AG04449 (cell line): ENCODE data around the gene RXRB.
"Not testable (repeated sequence)": the region's sequence is repeated elsewhere in the genome, so short reads cannot be mapped to it uniquely, and the experiment has no call there.

Experiments
- CTCF ChIA-PET: fragments of 350-600 bp; formaldehyde crosslinking; extraction: SDS; loops from one replicate; lab custom pipeline; 2021; ENCODE audit warnings: antibody characterized with exemption; lab: Yijun Ruan, JAX
- POLR2A ChIA-PET: fragments of 400-600, 350-600 bp; formaldehyde crosslinking; extraction: SDS; loops from one replicate; lab custom pipeline; 2020; ENCODE audit warnings: antibody characterized with exemption, inconsistent platforms; lab: Yijun Ruan, JAX
- DNase-seq: peaks from one replicate; pipeline ENCODE4 v3.0.0-alpha.2; 2010; ENCODE audit warnings: low read depth, low spot score
- H3K4me3 ChIP-seq: 2 replicates; pipeline ENCODE4 v1.5.1; 2011; ENCODE audit warnings: low read depth, mild to moderate bottlenecking, control low read depth, low read length
- CTCF ChIP-seq: IDR thresholded peaks from one replicate; pipeline ENCODE4 v1.5.1; 2011; ENCODE audit warnings: mild to moderate bottlenecking, moderate library complexity, low read length, control low read depth, inconsistent platforms; ENCODE audit not compliant: insufficient read depth; ENCODE audit errors: missing control alignments

The RXRB gene

GRCh38 chr6:33156964-33157363 is 43.5 kb downstream of the RXRB start:
- H3K4me3 ChIP-seq: no peak overlapping the region
- CTCF ChIA-PET: interaction anchor here (0.7 to 7.8 kb wide), 5 partner anchors 9 to 223 kb away, joined by 3 to 83 read pairs (median 5); no protein-coding TSS in a partner anchor
- POLR2A ChIA-PET: no interaction called here
- no peak for DNase-seq
- TF ChIP-seq CTCF: no peak

- TF ChIP-seq CTCF: no peak
- CTCF ChIA-PET: interaction anchor here (1.1 to 7.8 kb wide), 4 partner anchors 9 to 223 kb away, joined by 3 to 83 read pairs (median 4); no protein-coding TSS in a partner anchor
- no peak for DNase-seq
- POLR2A ChIA-PET: no interaction called here
- no peak overlapping the region for H3K4me3 ChIP-seq
These were observed 43.9 kb downstream of the RXRB start for GRCh38 chr6:33156561-33156960.

- H3K4me3 ChIP-seq: no peak overlapping the region
- no peak for TF ChIP-seq CTCF
- no peak for DNase-seq
- CTCF ChIA-PET: interaction anchor here (0.8 to 3.4 kb wide), 5 partner anchors 9 to 94 kb away, joined by 3 to 10 read pairs (median 4); no protein-coding TSS in a partner anchor
- POLR2A ChIA-PET: no interaction called here
These were observed 46.1 kb downstream of the RXRB start for GRCh38 chr6:33154349-33154748.

- POLR2A ChIA-PET: no interaction called here
- CTCF ChIA-PET: interaction anchor here (2.1 to 9.9 kb wide), 7 partner anchors 8 to 136 kb away, joined by 5 to 83 read pairs (median 62); no protein-coding TSS in a partner anchor
- no peak for DNase-seq
- H3K4me3 ChIP-seq: no peak overlapping the region
- TF ChIP-seq CTCF: no peak
These were observed 49.4 kb downstream of the RXRB start for GRCh38 chr6:33151050-33151449.

GRCh38 chr6:33150560-33150959 is 49.9 kb downstream of the RXRB start:
- POLR2A ChIA-PET, DNase-seq, H3K4me3 ChIP-seq: not testable (repeated sequence)
- CTCF ChIA-PET: interaction anchor here (1.3 to 9.9 kb wide), 11 partner anchors 8 to 140 kb away, joined by 4 to 83 read pairs (median 13); no protein-coding TSS in a partner anchor

- CTCF ChIA-PET: interaction anchor here (0.7 to 9.9 kb wide), 24 partner anchors 11 to 280 kb away, joined by 3 to 83 read pairs (median 4); no protein-coding TSS in a partner anchor
- DNase-seq: no peak
- peak; percentile 69 for TF ChIP-seq CTCF
- no peak overlapping the region for H3K4me3 ChIP-seq
- POLR2A ChIA-PET: no interaction called here
These were observed 52.4 kb downstream of the RXRB start for GRCh38 chr6:33147807-33148666.
